ENCODE results near the gene ACAP3.

The ACAP3 gene

GRCh38 chr1:1344655-1345361 lies 37.1 kb upstream of the ACAP3 start:
- peak; percentile 72 for DNase-seq

GRCh38 chr1:1343811-1344421 lies 36.2 kb upstream of the ACAP3 start:
- DNase-seq = no peak

GRCh38 chr1:1342584-1343115 lies 34.9 kb upstream of the ACAP3 start:
- DNase-seq = no peak

GRCh38 chr1:1342061-1342562 lies 34.4 kb upstream of the ACAP3 start:
- no peak for DNase-seq

GRCh38 chr1:1341549-1342021 lies 33.9 kb upstream of the ACAP3 start:
- no peak for DNase-seq

GRCh38 chr1:1340791-1341548 lies 33.2 kb upstream of the ACAP3 start:
- DNase-seq = no peak

GRCh38 chr1:1340185-1340584 lies 32.5 kb upstream of the ACAP3 start:
- no peak for DNase-seq

GRCh38 chr1:1338278-1338677 lies 30.5 kb upstream of the ACAP3 start:
- DNase-seq = no peak

GRCh38 chr1:1337793-1338147 lies 30.0 kb upstream of the ACAP3 start:
- DNase-seq = peak; percentile 67

- DNase-seq = no peak
Measured at GRCh38 chr1:1336931-1337792, 29.4 kb upstream of the ACAP3 start.

GRCh38 chr1:1336446-1336845 lies 28.7 kb upstream of the ACAP3 start:
- no peak for DNase-seq

- no peak for DNase-seq
Measured at GRCh38 chr1:1335792-1336248, 28.1 kb upstream of the ACAP3 start.

GRCh38 chr1:1335283-1335682 lies 27.6 kb upstream of the ACAP3 start:
- DNase-seq = peak; percentile 63

GRCh38 chr1:1334835-1335234 lies 27.1 kb upstream of the ACAP3 start:
- no peak for DNase-seq

GRCh38 chr1:1333551-1334241 lies 26.0 kb upstream of the ACAP3 start:
- peak; percentile 59 for DNase-seq

- peak; percentile 61 for DNase-seq
Measured at GRCh38 chr1:1332774-1333480, 25.2 kb upstream of the ACAP3 start.

GRCh38 chr1:1332031-1332755 lies 24.5 kb upstream of the ACAP3 start:
- peak; percentile 61 for DNase-seq

GRCh38 chr1:1331068-1331965 lies 23.6 kb upstream of the ACAP3 start, which contains the start of gene TAS1R3:
TSS of gene TAS1R3 (plus strand) at chr1:1331280. CDS start at chr1:1331346, 66 bp downstream.
- peak; percentile 57 for DNase-seq

All from NCI-H82 (cell line).